Measurements from ENCODE around the gene CDKN2D.

The CDKN2D gene

GRCh38 chr19:10568826-10569651 lies at the start of gene CDKN2D:
TSS of gene CDKN2D (minus strand) at chr19:10568979. CDS start at chr19:10568653, 326 bp downstream.
- peak; percentile 100 for DNase-seq (ENCODE audit: low spot score)

DNA sequence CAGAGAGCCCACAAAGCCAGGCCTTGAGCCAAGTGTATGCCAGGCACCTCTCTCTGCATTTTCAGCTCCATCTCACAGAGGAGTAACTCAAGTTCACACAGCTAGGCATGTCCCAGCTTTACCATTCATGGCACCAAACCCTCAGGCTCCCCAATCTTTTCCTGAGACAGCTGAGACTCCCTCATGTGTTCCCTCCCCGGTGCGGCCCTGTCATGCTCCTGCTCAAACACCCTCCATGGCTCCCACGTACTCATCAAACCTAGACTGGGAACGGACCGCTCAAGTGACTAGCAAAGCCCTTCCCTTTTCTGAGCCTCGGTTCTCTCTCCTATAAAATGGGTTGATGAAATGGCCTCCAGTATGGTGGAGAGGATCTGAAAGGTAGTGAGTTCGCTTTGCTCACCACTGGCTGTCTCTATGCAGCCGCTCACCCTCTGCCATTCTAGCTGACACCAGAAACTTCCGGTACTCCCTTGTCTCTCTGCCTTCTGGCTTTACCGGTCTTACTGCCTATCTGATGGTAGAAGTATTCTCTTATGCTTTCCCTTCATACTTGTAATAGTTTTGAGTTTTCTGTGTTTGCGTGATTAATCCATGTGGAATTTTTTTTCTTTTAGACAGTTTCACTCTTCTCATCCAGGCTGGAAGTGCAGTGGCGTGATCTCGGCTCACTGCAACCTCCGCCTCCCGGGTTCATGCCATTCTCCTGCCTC lies 48.8 kb upstream of the CDKN2D start:
- DNase-seq (ENCODE audit: low spot score), result no peak

- no peak for DNase-seq (ENCODE audit: low spot score)
These were observed 46.7 kb upstream of the CDKN2D start for GRCh38 chr19:10615429-10616023.

- no peak for DNase-seq (ENCODE audit: low spot score)
These were observed 43.8 kb upstream of the CDKN2D start for GRCh38 chr19:10612499-10613119.

DNA sequence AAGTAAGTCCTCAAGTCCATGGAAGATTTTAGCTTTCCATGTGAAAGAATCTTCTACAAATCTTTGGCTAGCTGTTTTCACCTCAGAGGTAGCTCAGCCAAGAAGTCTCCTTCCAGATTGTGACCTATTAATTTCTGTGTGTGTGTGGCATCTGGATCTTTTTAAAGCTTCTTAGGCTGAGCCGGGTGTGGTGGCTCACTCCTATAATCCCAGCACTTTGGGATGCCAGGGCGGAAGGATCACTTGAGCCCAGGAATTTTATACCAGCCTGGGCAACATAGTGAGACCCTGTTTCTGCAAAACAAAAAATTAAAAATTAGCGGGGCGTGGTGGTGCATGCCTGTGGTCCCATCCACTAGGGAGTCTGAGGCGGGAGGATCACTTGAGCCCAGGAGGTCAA lies 43.1 kb upstream of the CDKN2D start:
- DNase-seq (ENCODE audit: low spot score), result no peak

GRCh38 chr19:10604460-10604980 lies 35.7 kb upstream of the CDKN2D start:
- DNase-seq (ENCODE audit: low spot score), result peak; percentile 15

DNA sequence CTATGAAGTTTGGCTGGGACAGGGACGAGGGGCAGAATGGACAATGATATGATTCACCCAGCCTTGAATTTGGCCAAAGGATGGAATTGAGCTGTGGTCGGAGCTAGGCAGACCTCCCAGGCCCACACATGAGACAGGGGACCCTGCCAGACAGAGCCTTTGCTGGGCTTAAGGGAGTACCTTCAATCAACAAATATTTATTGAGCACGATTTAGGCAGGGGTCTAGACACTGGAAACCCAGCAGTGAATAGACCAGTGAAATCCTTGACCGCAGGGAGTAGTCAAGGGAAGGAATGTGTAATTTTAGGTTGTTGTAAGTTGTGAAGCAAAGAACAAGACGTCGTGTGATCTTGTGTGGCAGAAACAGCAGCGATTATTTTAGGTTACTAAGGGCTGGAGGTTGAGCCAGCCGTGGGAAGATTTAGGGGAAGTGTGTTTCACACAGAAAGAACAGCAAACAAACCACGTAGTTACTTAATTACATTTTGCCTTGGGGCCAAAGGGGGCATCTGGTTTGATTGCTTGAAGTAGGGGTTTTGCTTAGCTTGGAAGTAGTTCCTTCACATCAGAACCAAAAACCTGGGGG lies 35.2 kb upstream of the CDKN2D start:
- peak; percentile 62 for DNase-seq (ENCODE audit: low spot score)

DNA sequence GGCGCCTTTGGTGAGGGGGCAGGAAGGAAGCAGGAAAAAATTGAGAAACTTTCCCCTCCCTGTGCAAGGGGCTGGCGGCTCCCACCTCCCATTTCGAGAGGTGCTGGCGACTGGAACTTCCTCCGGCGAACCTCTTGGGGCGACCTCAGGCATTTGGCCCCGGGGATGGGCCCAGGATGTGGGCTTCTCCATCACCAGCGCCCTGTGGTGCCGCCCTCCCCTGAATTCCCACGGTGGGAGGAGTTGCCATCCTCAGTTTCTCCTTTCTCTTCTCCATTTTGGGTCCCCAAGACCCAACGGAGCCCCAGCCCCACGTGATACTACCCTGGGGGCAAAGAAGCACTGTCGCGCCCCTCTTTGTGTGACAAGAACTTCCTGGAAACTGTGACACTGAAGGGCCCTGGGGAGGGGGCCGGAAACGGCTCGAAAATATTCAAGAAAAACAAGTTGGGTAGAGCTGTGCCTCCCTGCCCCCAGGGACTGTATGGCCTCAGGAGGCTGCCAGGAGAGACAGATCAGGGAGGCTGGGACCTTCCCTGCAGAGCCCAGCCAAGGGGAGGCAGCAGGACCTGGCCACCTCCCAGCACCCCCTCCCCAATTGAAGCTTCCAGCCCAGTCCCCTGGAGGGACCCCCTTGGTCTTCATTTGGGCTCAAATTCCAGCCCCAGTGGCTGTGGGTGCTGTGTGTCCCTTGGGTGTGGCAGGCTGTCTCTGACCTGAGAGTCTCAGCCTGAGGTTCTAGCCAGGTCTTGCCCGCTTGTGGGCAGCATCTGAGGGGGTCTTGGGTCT lies 34.5 kb upstream of the CDKN2D start:
- peak; percentile 89 for DNase-seq (ENCODE audit: low spot score)

GRCh38 chr19:10602330-10603083 lies 33.7 kb upstream of the CDKN2D start:
- DNase-seq (ENCODE audit: low spot score), result peak; percentile 88

DNA sequence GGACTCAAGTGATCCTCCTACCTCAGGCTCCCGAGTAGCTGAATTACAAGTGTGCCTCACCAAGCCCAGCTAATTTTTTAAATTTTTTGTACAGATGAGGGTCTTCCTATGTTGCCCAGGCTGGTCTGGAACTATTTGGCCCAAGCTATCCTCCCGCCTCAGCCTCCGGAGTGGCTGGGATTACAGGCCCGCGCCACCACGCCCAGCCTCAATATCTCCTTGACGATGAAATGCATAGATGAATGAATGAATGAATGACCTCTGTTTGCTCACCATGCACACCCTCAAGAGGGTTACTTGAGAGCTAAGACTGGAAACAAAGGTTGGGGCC lies 33.2 kb upstream of the CDKN2D start:
- DNase-seq (ENCODE audit: low spot score), result no peak

DNA sequence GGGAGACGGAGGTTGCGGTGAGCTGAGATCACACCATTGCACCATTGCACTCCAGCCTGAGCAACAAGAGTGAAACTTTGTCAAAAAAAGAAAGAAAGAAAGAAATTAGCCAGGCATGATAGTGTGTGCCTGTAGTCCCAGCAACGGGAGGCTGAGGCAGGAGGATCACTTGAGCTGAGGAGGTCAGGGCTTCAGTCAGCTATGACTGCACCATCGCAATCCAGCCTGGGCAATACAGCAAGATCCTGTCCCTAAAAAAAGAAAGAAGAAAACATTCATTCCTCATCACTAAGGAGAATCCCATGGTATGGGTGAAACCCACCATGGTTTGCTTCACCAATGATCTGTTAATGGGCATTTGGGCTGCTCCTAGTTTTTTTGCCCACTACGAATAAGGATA lies 31.4 kb upstream of the CDKN2D start:
- no peak for DNase-seq (ENCODE audit: low spot score)

DNA sequence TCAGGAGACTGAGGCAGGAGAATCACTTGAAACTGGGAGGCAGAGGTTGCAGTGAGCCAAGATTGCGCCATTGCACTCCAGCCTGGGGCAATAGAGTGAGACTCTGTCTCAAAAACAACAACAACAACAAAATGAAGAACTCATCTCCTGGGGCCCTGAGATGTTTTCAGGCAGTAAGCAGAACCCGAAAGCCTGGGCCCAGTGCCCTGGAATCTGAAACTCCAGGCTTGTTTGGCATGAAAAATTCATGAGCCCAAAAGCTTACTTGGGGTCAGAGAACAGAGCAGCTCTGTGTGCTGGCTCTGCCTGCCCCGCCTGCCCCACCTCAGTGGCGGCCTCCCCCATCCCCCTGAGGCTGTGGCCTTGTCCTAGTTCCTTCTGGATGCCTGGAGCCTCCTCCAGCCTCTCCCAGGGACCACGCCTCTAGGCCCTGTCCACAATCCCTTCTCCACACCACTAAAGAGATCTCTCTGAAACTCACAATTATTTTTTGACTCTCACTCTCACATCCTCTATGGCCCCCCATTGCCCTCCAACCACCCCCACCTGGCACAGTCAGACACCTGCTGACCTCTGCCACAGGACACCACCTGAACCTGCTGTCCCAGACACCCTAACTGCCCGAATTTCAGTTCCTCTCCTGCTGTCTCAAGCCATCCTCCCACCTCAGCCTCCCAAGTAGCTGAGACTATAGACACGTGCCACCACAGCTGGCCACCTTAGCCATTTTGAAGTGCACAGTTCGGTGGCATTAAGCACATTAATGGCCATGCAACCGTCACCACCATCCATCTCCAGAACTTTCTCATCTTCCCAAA lies 25.2 kb upstream of the CDKN2D start:
- DNase-seq (ENCODE audit: low spot score), result no peak

DNA sequence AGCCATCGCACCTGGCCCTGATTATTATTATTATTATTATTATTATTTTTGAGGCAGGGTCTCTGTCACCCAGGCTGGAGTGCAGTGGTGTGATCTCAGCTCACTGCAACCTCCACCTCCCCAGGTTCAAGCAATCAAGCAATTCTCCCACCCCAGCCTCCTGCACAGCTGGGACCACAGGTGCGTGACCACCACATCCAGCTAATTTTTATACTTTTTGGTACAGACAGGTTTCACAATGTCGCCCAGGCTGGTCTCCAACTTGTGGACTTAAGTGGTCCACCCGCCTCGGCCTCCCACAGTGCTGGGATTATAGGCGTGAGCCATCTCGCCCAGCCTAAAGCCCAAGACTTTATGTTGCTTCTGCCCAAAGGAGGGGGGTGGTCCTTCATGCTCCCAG lies 24.4 kb upstream of the CDKN2D start:
- no peak for DNase-seq (ENCODE audit: low spot score)

GRCh38 chr19:10587839-10588150 lies 19.0 kb upstream of the CDKN2D start:
- no peak for DNase-seq (ENCODE audit: low spot score)

GRCh38 chr19:10587022-10587838 lies 18.5 kb upstream of the CDKN2D start, which contains the start of gene AP1M2:
TSS of gene AP1M2 (minus strand) at chr19:10587312. CDS start at chr19:10587231, 81 bp downstream.
- DNase-seq (ENCODE audit: low spot score), result no peak

- no peak for DNase-seq (ENCODE audit: low spot score)
These were observed 17.6 kb upstream of the CDKN2D start for GRCh38 chr19:10586396-10586795.

GRCh38 chr19:10583036-10583776 lies 14.4 kb upstream of the CDKN2D start:
- no peak for DNase-seq (ENCODE audit: low spot score)

- no peak for DNase-seq (ENCODE audit: low spot score)
These were observed 13.3 kb upstream of the CDKN2D start for GRCh38 chr19:10582091-10582490.
